ENCODE measurements around the gene RAP1A.

Gene RAP1A

GRCh38 chr1:111615870-111616715 lies 3.5 kb upstream of the RAP1A start:
- no peak for TF ChIP-seq CTCF (IDR thresholded peaks at IDR 0.05; ENCODE audit: borderline replicate concordance, control extremely low read depth, extremely low read depth, insufficient read depth, missing control alignments)
- in situ Hi-C loops (cut with MboI; ENCODE audit: low sequenced_read_pairs, unreplicated experiment) = loop anchor here (25.0 kb wide), 1 partner anchor 404 kb away; the partner anchor contains the start of gene DENND2D
- peak; percentile 75 for DNase-seq (ENCODE audit: low spot score)

- DNase-seq (ENCODE audit: low spot score) = peak; percentile 51
- no peak for TF ChIP-seq CTCF (IDR thresholded peaks at IDR 0.05; ENCODE audit: borderline replicate concordance, control extremely low read depth, extremely low read depth, insufficient read depth, missing control alignments)
- in situ Hi-C loops (cut with MboI; ENCODE audit: low sequenced_read_pairs, unreplicated experiment) = loop anchor here (25.0 kb wide), 1 partner anchor 406 kb away; the partner anchor contains the start of gene DENND2D
Measured at GRCh38 chr1:111618081-111618480, 1.5 kb upstream of the RAP1A start.

GRCh38 chr1:111618961-111619634 lies 491 bp upstream of the RAP1A start:
- TF ChIP-seq CTCF (IDR thresholded peaks at IDR 0.05; ENCODE audit: borderline replicate concordance, control extremely low read depth, extremely low read depth, insufficient read depth, missing control alignments) = no peak
- in situ Hi-C loops (cut with MboI; ENCODE audit: low sequenced_read_pairs, unreplicated experiment) = loop anchor here (25.0 kb wide), 1 partner anchor 407 kb away; the partner anchor contains the start of gene DENND2D
- no peak for DNase-seq (ENCODE audit: low spot score)

- in situ Hi-C loops (cut with MboI; ENCODE audit: low sequenced_read_pairs, unreplicated experiment) = loop anchor here (25.0 kb wide), 1 partner anchor 408 kb away; the partner anchor contains the start of gene DENND2D
- no peak for TF ChIP-seq CTCF (IDR thresholded peaks at IDR 0.05; ENCODE audit: borderline replicate concordance, control extremely low read depth, extremely low read depth, insufficient read depth, missing control alignments)
- DNase-seq (ENCODE audit: low spot score) = no peak
Measured at GRCh38 chr1:111620441-111620971, 917 bp downstream of the RAP1A start.

GRCh38 chr1:111621050-111621449 lies 1.5 kb downstream of the RAP1A start:
- TF ChIP-seq CTCF (IDR thresholded peaks at IDR 0.05; ENCODE audit: borderline replicate concordance, control extremely low read depth, extremely low read depth, insufficient read depth, missing control alignments) = no peak
- in situ Hi-C loops (cut with MboI; ENCODE audit: low sequenced_read_pairs, unreplicated experiment) = loop anchor here (25.0 kb wide), 1 partner anchor 409 kb away; the partner anchor contains the start of gene DENND2D
- DNase-seq (ENCODE audit: low spot score) = no peak

GRCh38 chr1:111622166-111622565 lies 2.6 kb downstream of the RAP1A start:
- no peak for TF ChIP-seq CTCF (IDR thresholded peaks at IDR 0.05; ENCODE audit: borderline replicate concordance, control extremely low read depth, extremely low read depth, insufficient read depth, missing control alignments)
- in situ Hi-C loops (cut with MboI; ENCODE audit: low sequenced_read_pairs, unreplicated experiment) = loop anchor here (25.0 kb wide), 1 partner anchor 410 kb away; the partner anchor contains the start of gene DENND2D
- no peak for DNase-seq (ENCODE audit: low spot score)

Data from GM13976 (cell line).